HCT116 (cell line): ENCODE measurements around the gene ZBTB7C. TPM values are rescaled to one million over a fixed set of nuclear protein-coding genes. Genes with fewer than 3 reads are reported as not detected.

Source experiments
- ATAC-seq: fragments of 200-7000 bp; cut with Tn5 transposase; 2 replicates; pipeline ENCODE4 v1.9.1; 2020; ENCODE audit warnings: mild to moderate bottlenecking, moderate library complexity
- BruUV-seq: library from RNA; stranded (reverse); fragments of 400-500 nt; replicated peaks from 2 replicates; lab custom pipeline; 2021; lab: Mats Ljungman, UMichigan
- CTCF ChIA-PET: fragments of 300-600 bp; sonication (Branson Sonifier 250); formaldehyde crosslinking; loops from one replicate; lab custom pipeline; 2021; ENCODE audit warnings: antibody characterized with exemption; lab: Charles Lee
- POLR2A ChIA-PET: fragments of 300-600, 350-600 bp; sonication (Branson Sonifier 250); formaldehyde crosslinking; loops from one replicate; lab custom pipeline; 2021; ENCODE audit warnings: antibody characterized with exemption; lab: Charles Lee
- RAD21 ChIA-PET, 2 experiments: fragments of 300-600 bp; sonication (Branson Sonifier 250); formaldehyde crosslinking; loops; one replicate each; lab custom pipeline; 2023; ENCODE audit warnings: low total read pairs in 2 of 2; ENCODE audit not compliant: uncharacterized antibody in 2 of 2, unreplicated experiment in 2 of 2, low non-redundant PET in 1 of 2; lab: Charles Lee
- DNase-seq: peaks from one replicate; pipeline ENCODE4 v3.0.0-alpha.2; 2010; ENCODE audit warnings: low read depth, low spot score
- H2AFZ ChIP-seq: fragments of 200-600 bp; shearing (Covaris generic), sonication (generic); 2 replicates; pipeline ENCODE4 v1.6.1; 2017; ENCODE audit warnings: low read depth, mixed run types, mixed read lengths, antibody characterized with exemption, low read length; ENCODE audit not compliant: poor library complexity, severe bottlenecking
- H3K27ac ChIP-seq: 2 replicates; pipeline ENCODE4 v1.5.1; 2012; ENCODE audit warnings: low read depth, low read length
- H3K27me3 ChIP-seq: fragments of 200-600 bp; sonication (generic); 2 replicates; pipeline ENCODE4 v1.6.1; 2016; ENCODE audit warnings: mixed run types, low read length, mixed read lengths; ENCODE audit not compliant: insufficient read depth
- H3K36me3 ChIP-seq, 2 experiments: fragments of 200-500 bp in 1 of 2; fragments of 200-600 bp in 1 of 2; sonication (Bioruptor generic) in 1 of 2; sonication (generic) in 1 of 2; 2 replicates each; pipeline versions ENCODE4 v1.5.1 to v1.6.1; 2014 to 2016; ENCODE audit warnings: low read length in 2 of 2, inconsistent platforms in 1 of 2, mixed read lengths in 1 of 2, mixed run types in 1 of 2; ENCODE audit not compliant: insufficient read depth in 2 of 2, control insufficient read depth in 1 of 2
- H3K4me1 ChIP-seq, 2 experiments: fragments of 200-600 bp in 1 of 2; sonication (generic) in 1 of 2; 2 replicates each; pipeline versions ENCODE4 v1.5.1 to v1.6.1; 2012 to 2017; ENCODE audit warnings: low read length in 2 of 2, inconsistent platforms in 1 of 2, mild to moderate bottlenecking in 1 of 2, mixed read lengths in 1 of 2, mixed run types in 1 of 2, moderate library complexity in 1 of 2; ENCODE audit not compliant: insufficient read depth in 2 of 2, control insufficient read depth in 1 of 2
- H3K4me2 ChIP-seq: fragments of 200-600 bp; sonication (generic); 2 replicates; pipeline ENCODE4 v1.6.1; 2017; ENCODE audit warnings: mixed run types, low read length, mixed read lengths
- H3K4me3 ChIP-seq, 2 experiments: fragments of 200-600 bp in 1 of 2; sonication (generic) in 1 of 2; replicated peaks in 1 of 2; 2 replicates each; pipeline ENCODE4 v1.5.1; 2011 to 2016; ENCODE audit warnings: low read length in 2 of 2, control low read depth in 1 of 2, low read depth in 1 of 2, mild to moderate bottlenecking in 1 of 2, mixed read lengths in 1 of 2, mixed run types in 1 of 2
- H3K79me2 ChIP-seq: fragments of 200-600 bp; sonication (generic); 2 replicates; pipeline ENCODE4 v1.6.1; 2017; ENCODE audit warnings: mild to moderate bottlenecking, mixed run types, low read length, moderate library complexity, mixed read lengths; ENCODE audit not compliant: insufficient read depth
- H3K9ac ChIP-seq: fragments of 200-600 bp; sonication (generic); 2 replicates; pipeline ENCODE4 v1.6.1; 2016; ENCODE audit warnings: low read length, mixed read lengths
- H3K9me2 ChIP-seq: fragments of 200-600 bp; sonication (generic), shearing (Covaris generic); 2 replicates; pipeline ENCODE4 v1.6.1; 2017; ENCODE audit warnings: mixed run types, mild to moderate bottlenecking, moderate library complexity; ENCODE audit not compliant: insufficient read depth
- H3K9me3 ChIP-seq, 2 experiments: fragments of 200-500 bp in 1 of 2; fragments of 200-600 bp in 1 of 2; sonication (Bioruptor generic) in 1 of 2; sonication (generic) in 1 of 2; 2 replicates each; pipeline ENCODE4 v1.6.1; 2014 to 2017; ENCODE audit warnings: low read length in 2 of 2, mixed read lengths in 2 of 2, inconsistent platforms in 1 of 2, low read depth in 1 of 2, mild to moderate bottlenecking in 1 of 2, mixed run types in 1 of 2, moderate library complexity in 1 of 2; ENCODE audit not compliant: control insufficient read depth in 1 of 2, insufficient read depth in 1 of 2
- H4K20me1 ChIP-seq: fragments of 200-600 bp; sonication (generic), shearing (Covaris generic); 2 replicates; pipeline ENCODE4 v1.6.1; 2017; ENCODE audit warnings: mixed run types, mild to moderate bottlenecking, moderate library complexity; ENCODE audit not compliant: insufficient read depth
- ATF3 ChIP-seq: IDR thresholded peaks from 2 replicates; pipeline ENCODE4 v1.6.1; 2012
- CBX3 ChIP-seq: IDR thresholded peaks from 2 replicates; pipeline ENCODE4 v1.6.1; 2012; ENCODE audit warnings: low read depth
- CEBPB ChIP-seq: IDR thresholded peaks from 2 replicates; pipeline ENCODE4 v1.6.1; 2012; ENCODE audit warnings: low read depth
- EZH2 ChIP-seq: fragments of 200-600 bp; sonication (generic); IDR thresholded peaks from 2 replicates; pipeline ENCODE4 v1.6.1; 2017; ENCODE audit warnings: antibody characterized with exemption, mixed run types
- EZH2phosphoT487 ChIP-seq: fragments of 200-600 bp; IDR thresholded peaks from 2 replicates; pipeline ENCODE4 v1.6.1; 2018; ENCODE audit warnings: antibody characterized with exemption, borderline replicate concordance
- FOSL1 ChIP-seq: IDR thresholded peaks from 2 replicates; pipeline ENCODE4 v1.6.1; 2012; ENCODE audit warnings: low read depth
- MAX ChIP-seq: IDR thresholded peaks from 2 replicates; pipeline ENCODE4 v1.6.1; 2012
- POLR2AphosphoS5 ChIP-seq: IDR thresholded peaks from 2 replicates; pipeline ENCODE4 v1.6.1; 2011; ENCODE audit warnings: mild to moderate bottlenecking, low read depth, low read length, moderate library complexity
- RAD21 ChIP-seq: IDR thresholded peaks from 2 replicates; pipeline ENCODE4 v1.6.1; 2012; ENCODE audit warnings: low read depth, mild to moderate bottlenecking
- SRF ChIP-seq: IDR thresholded peaks from 2 replicates; pipeline ENCODE4 v1.6.1; 2012; ENCODE audit warnings: low read depth
- YY1 ChIP-seq: IDR thresholded peaks from 2 replicates; pipeline ENCODE4 v1.6.1; 2011; ENCODE audit warnings: low read length, low read depth, moderate library complexity, mild to moderate bottlenecking; ENCODE audit not compliant: insufficient replicate concordance; ENCODE audit errors: extremely low read depth
- ZBTB33 ChIP-seq: IDR thresholded peaks from 2 replicates; pipeline ENCODE4 v1.6.1; 2011; ENCODE audit warnings: mild to moderate bottlenecking, low read length, moderate library complexity; ENCODE audit not compliant: insufficient replicate concordance; ENCODE audit errors: extremely low read depth
- ZNF274 ChIP-seq: fragments of 200-500 bp; sonication (Bioruptor generic); IDR thresholded peaks from 2 replicates; pipeline ENCODE4 v1.6.1; 2014; ENCODE audit warnings: mild to moderate bottlenecking, low read depth, low read length, inconsistent platforms
- intact Hi-C: fragments of 100-400 bp; cut with micrococcal nuclease; formaldehyde crosslinking; loops from 2 replicates; pipeline ENCODE4 v1.10.0; 2022
- total RNA-seq: library from RNA; stranded (reverse); gene quantifications from one replicate; pipeline ENCODE4 v1.2.1, GENCODE V29; 2021; ENCODE audit not compliant: unreplicated experiment

The ZBTB7C gene
- total RNA-seq, 1 experiment from 2014 or later: 0.37 TPM

- Histone ChIP-seq H3K9me3 (no peaks in the 10 kb centered on the region), H3K9me2 (no peaks in the 10 kb centered on the region), H3K27ac (no peak overlapping the region), H2AFZ (no peak overlapping the region), H3K27me3 (peaks cover 38% of the 10 kb centered on the region), H3K4me1 (no peaks in the 10 kb centered on the region), H3K4me2 (no peak overlapping the region), H3K79me2 (no peaks in the 10 kb centered on the region), H3K9ac (no peak overlapping the region), H4K20me1 (no peaks in the 10 kb centered on the region), H3K36me3 (no peaks in the 10 kb centered on the region), H3K4me3 (no peak overlapping the region)
- DNase-seq (no peak), ATAC-seq (no peak)
- TF ChIP-seq ATF3: no peak
- TF ChIP-seq SRF: no peak
- TF ChIP-seq RAD21: no peak
- no peak for TF ChIP-seq ZNF274
- TF ChIP-seq CEBPB: no peak
- TF ChIP-seq YY1: no peak
- CTCF ChIA-PET: no interaction called here
- intact Hi-C loops: no loop called here
- POLR2A ChIA-PET: no interaction called here
- no TSS peak for BruUV-seq
- RAD21 ChIA-PET: no interaction called here
These were observed 220.6 kb downstream of the ZBTB7C start for GRCh38 chr18:48188609-48189008.

GRCh38 chr18:48186861-48187260 lies 222.3 kb downstream of the ZBTB7C start:
- ChIA-PET CTCF (no interaction called here), RAD21 (no interaction called here), POLR2A (no interaction called here)
- Histone ChIP-seq H3K9ac (no peak overlapping the region), H3K4me1 (no peaks in the 10 kb centered on the region), H4K20me1 (no peaks in the 10 kb centered on the region), H3K9me2 (no peaks in the 10 kb centered on the region), H3K79me2 (no peaks in the 10 kb centered on the region), H3K27ac (no peak overlapping the region), H3K9me3 (no peaks in the 10 kb centered on the region), H3K36me3 (no peaks in the 10 kb centered on the region), H3K27me3 (peaks cover 47% of the 10 kb centered on the region), H3K4me3 (no peak overlapping the region)
- no peak for DNase-seq
- ATAC-seq: no peak
- no TSS peak for BruUV-seq
- TF ChIP-seq MAX (no peak), RAD21 (no peak), EZH2 (no peak), EZH2phosphoT487 (no peak), ATF3 (no peak), POLR2AphosphoS5 (no peak), FOSL1 (no peak), CBX3 (no peak), ZBTB33 (no peak)
- TF ChIP-seq, all 23 proteins: peak for 0
- intact Hi-C loops: no loop called here
- Histone ChIP-seq H2AFZ (no peak overlapping the region), H3K4me2 (no peak overlapping the region)
